Measurements from ENCODE around the gene THRB.

THRB gene

GRCh38 chr3:24523215-24523614, 28.6 kb upstream of the THRB start:
- H3K9me3 Mint-ChIP-seq: peaks cover 7% of the 10 kb centered on the region
- peaks cover 34% of the 10 kb centered on the region for H3K27me3 Mint-ChIP-seq
- no peak for DNase-seq (ENCODE audit: low spot score in 2 of 2)
- ATAC-seq (replicated peaks; ENCODE audit: extremely low read depth, poor library complexity, severe bottlenecking): no peak
- H3K27ac Mint-ChIP-seq (ENCODE audit: low read depth): no peak overlapping the region
- no peaks in the 10 kb centered on the region for H3K36me3 Mint-ChIP-seq (ENCODE audit: insufficient read depth)
- H3K4me3 Mint-ChIP-seq: no peak overlapping the region
- H3K4me1 Mint-ChIP-seq: peaks cover 4% of the 10 kb centered on the region

DNA sequence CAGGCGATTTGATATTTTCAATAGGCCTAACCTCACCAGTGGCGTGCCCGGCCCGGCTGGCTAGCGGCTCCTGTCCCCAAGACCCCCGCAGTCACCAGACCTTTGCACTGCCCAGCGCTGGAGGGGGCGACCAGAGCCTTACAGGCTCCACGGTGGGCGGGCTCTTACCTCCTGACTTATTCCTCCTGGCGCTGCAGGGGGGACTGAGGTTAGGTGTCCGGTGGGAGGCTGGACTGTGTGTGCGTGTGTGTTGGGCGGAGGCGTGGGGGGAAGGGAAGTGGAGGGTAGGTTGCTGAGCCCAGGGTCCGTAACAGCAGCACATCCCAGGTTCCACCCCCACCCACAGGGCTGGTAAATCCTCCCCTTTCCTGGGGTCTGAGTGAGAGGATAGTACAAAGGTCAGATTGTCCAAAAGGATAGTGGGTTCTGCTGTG, 27.5 kb upstream of the THRB start:
- ATAC-seq (replicated peaks; ENCODE audit: extremely low read depth, poor library complexity, severe bottlenecking): no peak
- H3K4me3 Mint-ChIP-seq: no peak overlapping the region
- peaks cover 34% of the 10 kb centered on the region for H3K27me3 Mint-ChIP-seq

GRCh38 chr3:24521420-24522145, 26.9 kb upstream of the THRB start:
- Mint-ChIP-seq H3K27me3 (peaks cover 34% of the 10 kb centered on the region), H3K4me3 (no peak overlapping the region), H3K4me1 (peaks cover 4% of the 10 kb centered on the region), H3K27ac (ENCODE audit: low read depth) (no peak overlapping the region), H3K36me3 (ENCODE audit: insufficient read depth) (no peaks in the 10 kb centered on the region), H3K9me3 (peaks cover 7% of the 10 kb centered on the region)
- DNase-seq (ENCODE audit: low spot score in 2 of 2) (no peak), ATAC-seq (replicated peaks; ENCODE audit: extremely low read depth, poor library complexity, severe bottlenecking) (no peak)

More for the DNA sequence above, 27.5 kb upstream of the THRB start:
- H3K4me1 Mint-ChIP-seq: peaks cover 4% of the 10 kb centered on the region
- H3K27ac Mint-ChIP-seq (ENCODE audit: low read depth): no peak overlapping the region
- H3K36me3 Mint-ChIP-seq (ENCODE audit: insufficient read depth): no peaks in the 10 kb centered on the region
- DNase-seq (ENCODE audit: low spot score in 2 of 2): no peak
- H3K9me3 Mint-ChIP-seq: peaks cover 7% of the 10 kb centered on the region

DNA sequence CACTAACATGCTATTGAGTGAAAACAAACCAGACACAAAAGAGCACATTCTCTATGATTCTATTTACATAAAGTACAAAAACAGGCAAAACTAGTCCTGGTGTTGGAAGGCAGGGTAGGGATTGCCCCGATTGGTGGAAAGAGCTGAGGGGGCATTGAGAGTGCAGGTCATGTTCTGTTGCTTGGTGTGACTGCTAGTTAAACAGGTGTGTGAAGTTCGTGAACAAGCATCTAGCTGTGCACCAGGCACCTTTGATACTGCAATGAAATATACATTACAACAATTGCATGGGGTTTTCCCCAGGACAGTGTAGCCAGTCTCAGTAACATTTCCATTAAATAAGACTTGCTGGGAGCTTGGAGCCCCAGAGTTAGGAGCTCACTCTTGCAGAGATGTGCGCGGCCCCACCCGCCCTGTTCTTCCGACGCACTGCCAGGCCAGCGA, 26.3 kb upstream of the THRB start:
- H3K9me3 Mint-ChIP-seq: peaks cover 7% of the 10 kb centered on the region
- no peaks in the 10 kb centered on the region for H3K36me3 Mint-ChIP-seq (ENCODE audit: insufficient read depth)
- H3K27me3 Mint-ChIP-seq: peaks cover 34% of the 10 kb centered on the region
- DNase-seq (ENCODE audit: low spot score in 2 of 2): no peak
- H3K4me3 Mint-ChIP-seq: no peak overlapping the region
- ATAC-seq (replicated peaks; ENCODE audit: extremely low read depth, poor library complexity, severe bottlenecking): peak; percentile 14
- H3K4me1 Mint-ChIP-seq: peaks cover 4% of the 10 kb centered on the region
- no peak overlapping the region for H3K27ac Mint-ChIP-seq (ENCODE audit: low read depth)

DNA sequence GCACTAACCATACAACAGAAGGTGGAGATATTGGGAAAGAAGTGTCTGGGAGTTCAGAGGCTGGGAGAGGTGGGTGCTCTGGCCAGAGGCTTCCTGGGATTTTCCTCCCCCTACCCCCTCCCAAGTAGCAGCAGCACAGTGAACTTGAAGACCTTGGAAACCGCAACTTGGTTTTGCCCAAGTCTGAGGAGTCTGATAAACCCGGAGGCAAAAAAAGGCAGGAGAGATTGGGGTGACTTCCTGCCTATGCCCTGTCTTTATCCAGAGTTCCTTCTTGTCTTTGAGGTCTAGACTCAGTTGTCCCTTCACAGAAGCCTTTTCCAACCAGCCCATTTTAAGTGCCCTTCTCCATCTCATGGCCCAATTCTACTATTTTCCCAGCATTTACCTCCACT, 25.4 kb upstream of the THRB start:
- H3K4me3 Mint-ChIP-seq: no peak overlapping the region
- DNase-seq (ENCODE audit: low spot score in 2 of 2) (no peak), ATAC-seq (replicated peaks; ENCODE audit: extremely low read depth, poor library complexity, severe bottlenecking) (no peak)
- no peak overlapping the region for H3K27ac Mint-ChIP-seq (ENCODE audit: low read depth)
- peaks cover 4% of the 10 kb centered on the region for H3K4me1 Mint-ChIP-seq
- H3K36me3 Mint-ChIP-seq (ENCODE audit: insufficient read depth): no peaks in the 10 kb centered on the region
- peaks cover 34% of the 10 kb centered on the region for H3K27me3 Mint-ChIP-seq
- H3K9me3 Mint-ChIP-seq: peaks cover 7% of the 10 kb centered on the region

DNA sequence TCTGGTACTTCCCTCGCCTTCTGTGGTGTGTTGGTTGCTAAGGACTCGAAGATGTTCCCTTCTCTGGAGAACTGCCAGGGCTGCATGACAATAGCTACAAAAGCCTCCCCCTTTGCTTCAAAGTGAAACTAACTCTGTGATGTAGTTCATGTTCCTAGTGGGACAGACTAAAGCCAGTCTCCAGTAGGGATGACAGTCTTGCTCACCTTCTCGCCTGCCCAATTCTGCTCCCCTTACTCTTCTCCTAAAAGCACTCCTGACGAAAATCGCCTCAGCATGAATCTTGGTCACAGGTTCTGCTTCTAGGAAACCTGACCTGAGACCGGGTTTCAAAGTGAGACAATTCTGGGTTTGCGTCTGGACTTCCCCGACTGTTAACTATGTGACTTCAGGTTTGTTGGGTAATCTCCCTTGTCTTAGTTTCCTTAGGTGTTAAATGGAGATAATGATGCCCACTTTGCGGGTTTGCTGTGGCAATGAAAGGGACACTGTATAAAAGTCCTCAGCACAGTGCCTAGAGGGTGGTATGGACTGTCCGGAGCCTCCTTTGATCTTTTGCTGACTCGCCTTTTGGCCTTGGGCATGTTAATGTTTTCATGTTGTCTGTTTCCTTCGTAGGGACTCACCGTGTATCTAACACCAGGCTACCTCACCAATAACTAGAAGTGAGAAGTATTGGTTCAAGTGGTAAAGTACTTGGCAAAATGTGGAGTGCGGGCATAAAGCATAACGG, 24.9 kb upstream of the THRB start:
- Mint-ChIP-seq H3K27ac (ENCODE audit: low read depth) (no peak overlapping the region), H3K27me3 (peaks cover 34% of the 10 kb centered on the region), H3K36me3 (ENCODE audit: insufficient read depth) (no peaks in the 10 kb centered on the region), H3K4me3 (no peak overlapping the region), H3K9me3 (peaks cover 7% of the 10 kb centered on the region), H3K4me1 (peaks cover 4% of the 10 kb centered on the region)
- ATAC-seq (replicated peaks; ENCODE audit: extremely low read depth, poor library complexity, severe bottlenecking): no peak
- DNase-seq (ENCODE audit: low spot score in 2 of 2): no peak

- Mint-ChIP-seq H3K27ac (ENCODE audit: low read depth) (no peak overlapping the region), H3K4me3 (no peak overlapping the region), H3K4me1 (peaks cover 4% of the 10 kb centered on the region), H3K9me3 (peaks cover 7% of the 10 kb centered on the region), H3K27me3 (peaks cover 34% of the 10 kb centered on the region), H3K36me3 (ENCODE audit: insufficient read depth) (no peaks in the 10 kb centered on the region)
- DNase-seq (ENCODE audit: low spot score in 2 of 2): no peak
- no peak for ATAC-seq (replicated peaks; ENCODE audit: extremely low read depth, poor library complexity, severe bottlenecking)
Measured at GRCh38 chr3:24518990-24519367, 24.3 kb upstream of the THRB start.

DNA sequence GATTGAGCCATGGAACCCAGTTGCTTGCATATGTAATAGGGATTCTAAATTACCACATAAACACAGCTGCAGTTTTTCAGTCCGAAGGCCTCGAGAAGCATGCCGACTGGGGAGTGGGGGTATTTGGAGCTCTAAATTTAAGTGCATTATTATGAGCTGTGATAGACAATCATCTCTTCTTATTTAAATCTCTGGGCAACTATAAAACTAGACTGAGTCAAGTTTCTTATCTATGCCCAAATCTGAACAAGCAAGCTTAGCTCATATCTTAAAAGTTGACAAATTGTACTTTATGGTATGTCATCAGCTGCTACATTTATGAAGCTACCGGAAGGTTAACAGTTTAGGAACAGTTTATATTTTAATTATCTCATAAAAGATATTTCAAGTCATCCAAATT, 19.5 kb upstream of the THRB start:
- Mint-ChIP-seq H3K9me3 (peaks cover 11% of the 10 kb centered on the region), H3K27ac (ENCODE audit: low read depth) (no peak overlapping the region), H3K4me3 (no peak overlapping the region), H3K36me3 (ENCODE audit: insufficient read depth) (no peaks in the 10 kb centered on the region), H3K4me1 (no peaks in the 10 kb centered on the region), H3K27me3 (peaks cover 2% of the 10 kb centered on the region)
- ATAC-seq (replicated peaks; ENCODE audit: extremely low read depth, poor library complexity, severe bottlenecking) (no peak), DNase-seq (ENCODE audit: low spot score in 2 of 2) (no peak)

GRCh38 chr3:24513463-24513862, 18.8 kb upstream of the THRB start:
- H3K36me3 Mint-ChIP-seq (ENCODE audit: insufficient read depth): no peaks in the 10 kb centered on the region

GRCh38 chr3:24512564-24513197, 18.0 kb upstream of the THRB start:
- peaks cover 11% of the 10 kb centered on the region for H3K9me3 Mint-ChIP-seq
- ATAC-seq (replicated peaks; ENCODE audit: extremely low read depth, poor library complexity, severe bottlenecking): no peak
- no peaks in the 10 kb centered on the region for H3K4me1 Mint-ChIP-seq
- H3K4me3 Mint-ChIP-seq: no peak overlapping the region
- DNase-seq (ENCODE audit: low spot score in 2 of 2): no peak
- H3K27me3 Mint-ChIP-seq: no peaks in the 10 kb centered on the region
- H3K36me3 Mint-ChIP-seq (ENCODE audit: insufficient read depth): no peaks in the 10 kb centered on the region
- no peak overlapping the region for H3K27ac Mint-ChIP-seq (ENCODE audit: low read depth)

More at GRCh38 chr3:24513463-24513862, 18.8 kb upstream of the THRB start:
- no peaks in the 10 kb centered on the region for H3K4me1 Mint-ChIP-seq
- H3K27ac Mint-ChIP-seq (ENCODE audit: low read depth): no peak overlapping the region
- no peak overlapping the region for H3K4me3 Mint-ChIP-seq
- ATAC-seq (replicated peaks; ENCODE audit: extremely low read depth, poor library complexity, severe bottlenecking): no peak
- H3K9me3 Mint-ChIP-seq: peaks cover 11% of the 10 kb centered on the region
- H3K27me3 Mint-ChIP-seq: no peaks in the 10 kb centered on the region
- DNase-seq (ENCODE audit: low spot score in 2 of 2): no peak

DNA sequence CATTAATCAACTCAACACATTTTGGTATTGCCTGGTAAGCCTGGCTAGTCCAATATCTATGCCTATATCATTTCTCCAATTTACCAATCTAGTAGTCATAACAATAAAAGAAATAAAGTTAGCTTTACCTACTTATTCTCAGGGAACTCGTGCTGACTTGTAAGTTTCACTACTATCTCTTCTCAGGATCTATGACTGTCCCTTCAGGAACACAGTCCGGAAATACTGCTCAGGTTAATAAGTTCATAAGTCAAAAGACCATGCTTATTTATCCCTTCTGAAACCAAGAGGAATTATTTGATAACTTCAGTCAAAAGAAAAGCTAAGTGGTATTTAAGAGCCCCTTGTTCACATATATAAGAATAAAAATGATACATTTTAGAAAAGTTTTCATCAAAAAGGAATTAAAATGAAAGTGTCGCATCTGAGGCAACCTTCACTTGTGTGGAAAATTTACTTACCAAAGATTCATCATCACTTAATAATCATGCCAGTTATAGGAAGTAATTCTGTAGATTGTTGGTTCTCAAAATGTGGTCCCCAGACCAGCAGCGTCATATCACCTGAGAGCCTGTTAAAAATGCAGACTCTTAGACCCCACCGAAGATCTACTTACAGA, 15.5 kb upstream of the THRB start:
- no peak for DNase-seq (ENCODE audit: low spot score in 2 of 2)
- H3K36me3 Mint-ChIP-seq (ENCODE audit: insufficient read depth): no peaks in the 10 kb centered on the region
- no peaks in the 10 kb centered on the region for H3K27me3 Mint-ChIP-seq
- no peak for ATAC-seq (replicated peaks; ENCODE audit: extremely low read depth, poor library complexity, severe bottlenecking)
- H3K4me3 Mint-ChIP-seq: no peak overlapping the region
- no peak overlapping the region for H3K27ac Mint-ChIP-seq (ENCODE audit: low read depth)
- no peaks in the 10 kb centered on the region for H3K4me1 Mint-ChIP-seq
- peaks cover 14% of the 10 kb centered on the region for H3K9me3 Mint-ChIP-seq

DNA sequence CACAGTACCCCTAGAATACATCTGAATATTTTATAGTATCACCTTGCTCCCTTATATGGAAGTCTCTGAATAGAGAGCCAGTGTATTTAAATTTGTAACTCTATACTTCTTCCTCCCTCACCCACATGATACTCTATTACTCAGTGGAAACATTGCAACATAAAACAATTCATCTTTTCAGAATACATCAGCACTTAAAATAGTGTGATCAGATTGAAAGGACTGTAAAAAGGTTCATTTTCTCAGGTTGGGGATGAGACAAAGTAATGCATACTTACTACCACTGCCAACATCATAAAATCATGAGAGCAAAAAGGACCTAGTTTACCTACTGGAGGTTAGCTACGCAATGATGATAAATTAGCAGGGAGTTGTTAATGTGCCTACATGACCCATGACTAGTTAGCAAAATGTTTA, 13.8 kb upstream of the THRB start:
- no peaks in the 10 kb centered on the region for H3K4me1 Mint-ChIP-seq
- H3K9me3 Mint-ChIP-seq: peaks cover 10% of the 10 kb centered on the region
- no peaks in the 10 kb centered on the region for H3K36me3 Mint-ChIP-seq (ENCODE audit: insufficient read depth)
- no peaks in the 10 kb centered on the region for H3K27me3 Mint-ChIP-seq
- DNase-seq (ENCODE audit: low spot score in 2 of 2) (no peak), ATAC-seq (replicated peaks; ENCODE audit: extremely low read depth, poor library complexity, severe bottlenecking) (no peak)
- no peak overlapping the region for H3K4me3 Mint-ChIP-seq
- no peak overlapping the region for H3K27ac Mint-ChIP-seq (ENCODE audit: low read depth)

Data from central memory CD8-positive, alpha-beta T cell (primary cell).